ENCODE results near the gene MYO1B.

Gene MYO1B

GRCh38 chr2:191365089-191365488 is 119.9 kb downstream of the MYO1B start:
- no peak overlapping the region for H3K4me3 ChIP-seq (ENCODE audit: low read depth, low read length)
- TF ChIP-seq CTCF (IDR thresholded peaks at IDR 0.05; ENCODE audit: low read depth, low read length): no peak

- TF ChIP-seq CTCF (IDR thresholded peaks at IDR 0.05; ENCODE audit: low read depth, low read length): no peak
- no peak overlapping the region for H3K4me3 ChIP-seq (ENCODE audit: low read depth, low read length)
Observed at GRCh38 chr2:191366199-191366598, 121.0 kb downstream of the MYO1B start.

GRCh38 chr2:191369034-191369433 is 123.8 kb downstream of the MYO1B start:
- peak; percentile 10; the same call in 1 of the 2 replicates for TF ChIP-seq CTCF (IDR thresholded peaks at IDR 0.05; ENCODE audit: low read depth, low read length)

GRCh38 chr2:191374366-191374765 is 129.2 kb downstream of the MYO1B start:
- TF ChIP-seq CTCF (IDR thresholded peaks at IDR 0.05; ENCODE audit: low read depth, low read length): no peak

More at GRCh38 chr2:191369034-191369433, 123.8 kb downstream of the MYO1B start:
- no peak overlapping the region for H3K4me3 ChIP-seq (ENCODE audit: low read depth, low read length)

GRCh38 chr2:191374939-191375338 is 129.7 kb downstream of the MYO1B start:
- TF ChIP-seq CTCF (IDR thresholded peaks at IDR 0.05; ENCODE audit: low read depth, low read length): no peak
- no peak overlapping the region for H3K4me3 ChIP-seq (ENCODE audit: low read depth, low read length)

More at GRCh38 chr2:191374366-191374765, 129.2 kb downstream of the MYO1B start:
- H3K4me3 ChIP-seq (ENCODE audit: low read depth, low read length): no peak overlapping the region

- H3K4me3 ChIP-seq (ENCODE audit: low read depth, low read length): no peak overlapping the region
- no peak for TF ChIP-seq CTCF (IDR thresholded peaks at IDR 0.05; ENCODE audit: low read depth, low read length)
Observed at GRCh38 chr2:191376981-191377629, 131.9 kb downstream of the MYO1B start.

GRCh38 chr2:191379375-191379774 is 134.2 kb downstream of the MYO1B start:
- TF ChIP-seq CTCF (IDR thresholded peaks at IDR 0.05; ENCODE audit: low read depth, low read length): no peak
- H3K4me3 ChIP-seq (ENCODE audit: low read depth, low read length): no peak overlapping the region
